Spleen (tissue), 11 donors: ENCODE measurements around the gene PTTG1IP. TPM values are rescaled to one million over a fixed set of nuclear protein-coding genes. Genes with fewer than 3 reads are reported as not detected.

Experiments used
- DNase-seq: peaks from one replicate; pipeline ENCODE4 v3.0.0-alpha.2; 2020
- H3K27ac ChIP-seq, 8 donors: fragments of 200-600 bp; sonication (generic) in 7 of 8; 1 replicate in 4 of 8; 2 replicates in 4 of 8; pipeline versions ENCODE4 v1.5.0 to v1.8.0; 2016 to 2021; ENCODE audit warnings: inconsistent platforms in 4 of 8, mild to moderate bottlenecking in 4 of 8, moderate library complexity in 1 of 8
- H3K27me3 ChIP-seq, 7 donors: fragments of 200-600 bp; sonication (generic) in 6 of 7; replicated peaks in 1 of 7; 1 replicate in 4 of 7; 2 replicates in 3 of 7; pipeline versions ENCODE4 v1.5.0 to v1.8.0; 2016 to 2021; ENCODE audit warnings: inconsistent platforms in 3 of 7, mild to moderate bottlenecking in 1 of 7
- H3K36me3 ChIP-seq, 6 donors: fragments of 200-600 bp; sonication (generic) in 5 of 6; 1 replicate in 4 of 6; 2 replicates in 2 of 6; pipeline versions ENCODE4 v1.5.0 to v1.8.0; 2016 to 2021; ENCODE audit warnings: inconsistent platforms in 2 of 6
- H3K4me1 ChIP-seq, 6 donors: fragments of 200-600 bp; sonication (generic) in 5 of 6; 1 replicate in 3 of 6; 2 replicates in 3 of 6; pipeline versions ENCODE4 v1.5.0 to v1.8.0; 2016 to 2021; ENCODE audit warnings: inconsistent platforms in 3 of 6
- H3K4me3 ChIP-seq, 8 donors: fragments of 200-600 bp; sonication (generic) in 7 of 8; 1 replicate in 4 of 8; 2 replicates in 4 of 8; pipeline versions ENCODE4 v1.5.0 to v1.8.0; 2016 to 2021; ENCODE audit warnings: inconsistent platforms in 4 of 8, mild to moderate bottlenecking in 4 of 8, moderate library complexity in 2 of 8
- H3K9me3 ChIP-seq, 8 donors: fragments of 200-600 bp; sonication (generic) in 7 of 8; 1 replicate in 4 of 8; 2 replicates in 4 of 8; pipeline versions ENCODE4 v1.5.0 to v1.8.0; 2016 to 2021; ENCODE audit warnings: inconsistent platforms in 4 of 8
- CTCF ChIP-seq, 11 experiments: fragments of 200-600 bp in 7 of 11; fragments of 450-650 bp in 4 of 11; sonication (generic) in 4 of 11; IDR thresholded peaks in 8 of 11; conservative IDR thresholded peaks in 3 of 11; 1 replicate in 7 of 11; 2 replicates in 4 of 11; pipeline versions ENCODE4 v1.4.0 to v1.8.0; 2016 to 2021; ENCODE audit warnings: antibody characterized with exemption in 11 of 11, inconsistent platforms in 4 of 11, mild to moderate bottlenecking in 1 of 11
- POLR2A ChIP-seq, 3 donors: fragments of 450-650 bp; IDR thresholded peaks; one replicate each; pipeline ENCODE4 v1.5.1; 2017; ENCODE audit warnings: antibody characterized with exemption in 3 of 3, mild to moderate bottlenecking in 1 of 3
- POLR2AphosphoS5 ChIP-seq, 3 donors: sonication (generic); formaldehyde crosslinking; IDR thresholded peaks; one replicate each; pipeline ENCODE4 v1.5.1; 2017; ENCODE audit warnings: antibody characterized with exemption in 3 of 3
- WGBS, 5 donors: extraction: QIAGEN DNeasy Blood & Tissue Kit in 3 of 5; methylation state at CpG; one replicate each; pipeline versions ENCODE4 v1.1.5 to v1.1.7; 2013 to 2018; 5-methylcytosine and 5-hydroxymethylcytosine counted together
- intact Hi-C: fragments of 100-400 bp; cut with DNase I; formaldehyde crosslinking; loops from one replicate; pipeline ENCODE4 v1.15.0; 2023; ENCODE audit warnings: low total_unique reads
- polyA plus RNA-seq, 3 donors: library from polyadenylated mRNA; stranded (reverse); fragments of 200-250 nt; gene quantifications; one replicate each; pipeline ENCODE4 v1.2.1, GENCODE V29; 2013
- total RNA-seq, 7 donors: library from RNA; depleted of rRNA in 3 of 7; stranded (reverse); fragments of >200 nt in 3 of 7; fragmentation: NEBNext Ultra II Directional in 4 of 7; extraction: Animal tissue kit (Norgen Biotek cat#: 25700) in 4 of 7; gene quantifications; one replicate each; pipeline versions ENCODE4 v1.1.0 to v1.2.1, GENCODE V29; 2016 to 2021
- donor health status: healthy with polysubstance abuse.
- donor health status: DM: no; HTN: no; CAD: no; lungs with moderate emphysema.
- donor health status: DM: no; HTN: no; CAD: no.
- donor health status: Bipolar disorder and iron deficiency.
- donor health status: healthy.
- donor health status: DM: no; HTN: no; CAD: no.
- donor health status: DM: yes; HTN: yes; CAD: no.

Gene PTTG1IP
- total and polyA plus RNA-seq, 10 donors = 57.6 to 189 (median 135) TPM

- WGBS, 5 donors = 25 to 34% (median 28%) methylated on average over 26 to 32 of the region's 32 CpGs
- peaks cover 0 to 65% (median 29%) of the 10 kb centered on the region in 6 donors for H3K36me3 ChIP-seq
- H3K27ac ChIP-seq = peak overlapping the region in 6 of 8 donors; percentile 76 to 87 (median 80)
- intact Hi-C loops = loop anchor here (5.0 to 10.0 kb wide), 2 partner anchors 75 to 122 kb away; partner anchors contain the start of gene ITGB2
- TF ChIP-seq POLR2A (IDR thresholded peaks at IDR 0.05) (no peak), POLR2AphosphoS5 (IDR thresholded peaks at IDR 0.05) (no peak), CTCF (IDR thresholded peaks at IDR 0.05 in 8 of 11, conservative IDR thresholded peaks at IDR 0.05 in 3 of 11) (no peak)
- H3K4me1 ChIP-seq = peaks cover 23 to 71% (median 41%) of the 10 kb centered on the region in 6 donors
- DNase-seq = no peak
- no peaks in the 10 kb centered on the region for H3K27me3 ChIP-seq
- peak overlapping the region; percentile 98 to 100 (median 100) for H3K4me3 ChIP-seq
- H3K9me3 ChIP-seq = no peaks in the 10 kb centered on the region
These were observed 70.9 kb downstream of the PTTG1IP start for GRCh38 chr21:44802396-44803153.

GRCh38 chr21:44801468-44802395 lies 71.8 kb downstream of the PTTG1IP start, which contains the start of gene UBE2G2:
UBE2G2 (minus strand) TSS chr21:44801820; CDS start chr21:44801748, 72 bp downstream.
- peak within 1 kb of the TSS; percentile 98 to 100 (median 100) for H3K4me3 ChIP-seq
- no peak for TF ChIP-seq POLR2A (IDR thresholded peaks at IDR 0.05)
- TF ChIP-seq CTCF (IDR thresholded peaks at IDR 0.05 in 8 of 11, conservative IDR thresholded peaks at IDR 0.05 in 3 of 11) = peak in 1 of 11 experiments; percentile 12
- peak; percentile 95 to 96 (median 95) for TF ChIP-seq POLR2AphosphoS5 (IDR thresholded peaks at IDR 0.05)
- 0 to 1% (median 1%) methylated on average over 43 to 97 of the region's 97 CpGs for WGBS, 5 donors
- H3K4me1 ChIP-seq = peaks cover 23 to 77% (median 41%) of the 10 kb centered on the region in 6 donors
- peak; percentile 96 for DNase-seq
- intact Hi-C loops = loop anchor here (5.0 to 10.0 kb wide), 2 partner anchors 76 to 123 kb away; partner anchors contain the start of gene ITGB2
- H3K27ac ChIP-seq = peak within 1 kb of the TSS; percentile 67 to 87 (median 76)
- no peaks in the 10 kb centered on the region for H3K27me3 ChIP-seq
- peaks cover 0 to 65% (median 21%) of the 10 kb centered on the region in 6 donors for H3K36me3 ChIP-seq
- H3K9me3 ChIP-seq = no peaks in the 10 kb centered on the region

GRCh38 chr21:44800971-44801467 lies 72.5 kb downstream of the PTTG1IP start:
- H3K4me1 ChIP-seq = peaks cover 23 to 84% (median 41%) of the 10 kb centered on the region in 6 donors
- TF ChIP-seq CTCF (IDR thresholded peaks at IDR 0.05 in 8 of 11, conservative IDR thresholded peaks at IDR 0.05 in 3 of 11) (peak in 9 of 11 experiments; percentile 12 to 51 (median 35)), POLR2AphosphoS5 (IDR thresholded peaks at IDR 0.05) (no peak), POLR2A (IDR thresholded peaks at IDR 0.05) (no peak)
- WGBS, 5 donors = 1 to 8% (median 6%) methylated on average over 17 of the region's 17 CpGs
- peak overlapping the region; percentile 98 to 100 (median 100) for H3K4me3 ChIP-seq
- no peak for DNase-seq
- H3K27ac ChIP-seq = peak overlapping the region in 7 of 8 donors; percentile 72 to 87 (median 77)
- no peaks in the 10 kb centered on the region for H3K9me3 ChIP-seq
- intact Hi-C loops = loop anchor here (5.0 to 10.0 kb wide), 2 partner anchors 76 to 124 kb away; partner anchors contain the start of gene ITGB2
- H3K36me3 ChIP-seq = peaks cover 0 to 65% (median 15%) of the 10 kb centered on the region in 6 donors
- H3K27me3 ChIP-seq = no peaks in the 10 kb centered on the region
